ENCODE data around the gene SAMD11. TPM values are rescaled to one million over a fixed set of nuclear protein-coding genes. Genes with fewer than 3 reads are reported as not detected.
A peak's percentile ranks its signal among the peaks of the same experiment; 100 is the strongest.

The SAMD11 gene
- total RNA-seq, 1 experiment from 2014 or later, result 0.54 TPM

- BruUV-seq (replicated peaks), result no TSS peak
- peaks cover 16% of the 10 kb centered on the region for H3K4me1 Mint-ChIP-seq (ENCODE audit: low read depth, unreplicated experiment)
- H3K36me3 Mint-ChIP-seq (ENCODE audit: insufficient read depth, unreplicated experiment), result no peaks in the 10 kb centered on the region
- CTCF ChIA-PET, result no interaction called here
- intact Hi-C loops (cut with micrococcal nuclease; ENCODE audit: unreplicated experiment), result no loop called here
- H3K4me3 Mint-ChIP-seq (ENCODE audit: low read depth, unreplicated experiment), result no peak overlapping the region
- no peak for TF ChIP-seq CTCF (IDR thresholded peaks at IDR 0.05; ENCODE audit: unreplicated experiment)
- no peak for DNase-seq
- peaks cover 76% of the 10 kb centered on the region for H3K27me3 Mint-ChIP-seq (ENCODE audit: unreplicated experiment)
- no peaks in the 10 kb centered on the region for H3K9me3 Mint-ChIP-seq (ENCODE audit: low read depth, unreplicated experiment)
- H3K27ac Mint-ChIP-seq (ENCODE audit: unreplicated experiment), result no peak overlapping the region
These were observed 4.4 kb upstream of the SAMD11 start for GRCh38 chr1:919271-919872.

- Mint-ChIP-seq H3K36me3 (ENCODE audit: insufficient read depth, unreplicated experiment) (no peaks in the 10 kb centered on the region), H3K9me3 (ENCODE audit: low read depth, unreplicated experiment) (no peaks in the 10 kb centered on the region), H3K4me3 (ENCODE audit: low read depth, unreplicated experiment) (no peak overlapping the region), H3K4me1 (ENCODE audit: low read depth, unreplicated experiment) (peaks cover 16% of the 10 kb centered on the region), H3K27ac (ENCODE audit: unreplicated experiment) (no peak overlapping the region), H3K27me3 (ENCODE audit: unreplicated experiment) (peaks cover 69% of the 10 kb centered on the region)
- BruUV-seq (replicated peaks), result no TSS peak
- intact Hi-C loops (cut with micrococcal nuclease; ENCODE audit: unreplicated experiment), result no loop called here
- no peak for DNase-seq
- TF ChIP-seq CTCF (IDR thresholded peaks at IDR 0.05; ENCODE audit: unreplicated experiment), result no peak
- CTCF ChIA-PET, result interaction anchor here (1.3 kb wide), 1 partner anchor 18 kb away, joined by 3 read pairs; no protein-coding TSS in a partner anchor
These were observed 3.7 kb upstream of the SAMD11 start for GRCh38 chr1:920010-920409.

- Mint-ChIP-seq H3K4me3 (ENCODE audit: low read depth, unreplicated experiment) (no peak overlapping the region), H3K36me3 (ENCODE audit: insufficient read depth, unreplicated experiment) (no peaks in the 10 kb centered on the region), H3K4me1 (ENCODE audit: low read depth, unreplicated experiment) (peaks cover 16% of the 10 kb centered on the region), H3K9me3 (ENCODE audit: low read depth, unreplicated experiment) (no peaks in the 10 kb centered on the region), H3K27ac (ENCODE audit: unreplicated experiment) (no peak overlapping the region), H3K27me3 (ENCODE audit: unreplicated experiment) (peaks cover 64% of the 10 kb centered on the region)
- BruUV-seq (replicated peaks), result no TSS peak
- TF ChIP-seq CTCF (IDR thresholded peaks at IDR 0.05; ENCODE audit: unreplicated experiment), result no peak
- DNase-seq, result no peak
- intact Hi-C loops (cut with micrococcal nuclease; ENCODE audit: unreplicated experiment), result no loop called here
- CTCF ChIA-PET, result interaction anchor here (1.3 kb wide), 1 partner anchor 18 kb away, joined by 3 read pairs; no protein-coding TSS in a partner anchor
These were observed 3.2 kb upstream of the SAMD11 start for GRCh38 chr1:920521-920920.

DNA sequence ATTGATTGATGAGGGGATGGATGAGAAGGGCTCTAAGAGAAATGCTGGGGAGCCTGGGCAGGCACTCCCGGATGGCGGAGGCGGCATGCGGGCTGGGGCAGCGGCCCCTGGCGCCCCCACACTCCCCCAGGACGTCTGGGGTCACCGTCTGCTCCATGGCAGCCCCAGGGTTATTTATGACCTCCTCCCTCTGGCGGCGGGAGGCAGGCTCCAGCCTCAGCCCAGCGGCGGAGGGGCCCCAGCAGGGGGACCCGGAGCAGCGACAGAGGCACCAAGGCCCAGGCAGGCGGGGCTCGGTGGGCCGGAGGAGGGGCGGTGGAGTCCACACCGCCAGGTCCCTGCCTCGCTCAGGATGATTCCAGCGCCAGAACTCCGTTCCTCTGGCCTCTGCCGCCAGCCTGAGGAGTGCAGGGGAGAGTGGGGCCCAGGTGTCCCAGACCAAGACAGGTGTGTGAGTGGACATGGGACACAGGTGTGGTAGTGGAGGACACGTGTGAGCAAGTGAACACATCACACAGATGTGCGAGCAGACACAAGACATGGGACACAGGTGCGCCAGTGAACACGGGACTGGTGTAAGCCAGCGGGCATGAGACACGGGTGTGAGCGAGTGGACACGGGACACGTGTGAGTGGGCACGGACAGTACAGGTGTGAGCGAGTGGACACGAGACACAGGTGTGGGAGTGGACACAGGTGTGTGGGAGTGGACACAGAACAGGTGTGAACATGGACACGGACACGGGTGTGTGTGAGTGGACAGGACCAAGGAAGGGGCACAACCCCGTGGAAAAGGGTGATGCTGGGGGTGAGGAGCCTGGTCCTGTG lies 2.5 kb upstream of the SAMD11 start:
- Mint-ChIP-seq H3K4me3 (ENCODE audit: low read depth, unreplicated experiment) (no peak overlapping the region), H3K27ac (ENCODE audit: unreplicated experiment) (peak overlapping the region; percentile 72), H3K36me3 (ENCODE audit: insufficient read depth, unreplicated experiment) (no peaks in the 10 kb centered on the region), H3K9me3 (ENCODE audit: low read depth, unreplicated experiment) (no peaks in the 10 kb centered on the region), H3K4me1 (ENCODE audit: low read depth, unreplicated experiment) (peaks cover 16% of the 10 kb centered on the region), H3K27me3 (ENCODE audit: unreplicated experiment) (peaks cover 61% of the 10 kb centered on the region)
- DNase-seq, result peak; percentile 68
- no TSS peak for BruUV-seq (replicated peaks)
- TF ChIP-seq CTCF (IDR thresholded peaks at IDR 0.05; ENCODE audit: unreplicated experiment), result peak; percentile 41
- CTCF ChIA-PET, result interaction anchor here (1.3 kb wide), 1 partner anchor 17 kb away, joined by 3 read pairs; no protein-coding TSS in a partner anchor
- intact Hi-C loops (cut with micrococcal nuclease; ENCODE audit: unreplicated experiment), result no loop called here
